ENCODE results near the gene SRGAP3. TPM values are rescaled to one million over a fixed set of nuclear protein-coding genes. Genes with fewer than 3 reads are reported as not detected.

SRGAP3 gene
- total and polyA plus RNA-seq, 7 donors: 0.69 to 7.7 (median 5.8) TPM

DNA sequence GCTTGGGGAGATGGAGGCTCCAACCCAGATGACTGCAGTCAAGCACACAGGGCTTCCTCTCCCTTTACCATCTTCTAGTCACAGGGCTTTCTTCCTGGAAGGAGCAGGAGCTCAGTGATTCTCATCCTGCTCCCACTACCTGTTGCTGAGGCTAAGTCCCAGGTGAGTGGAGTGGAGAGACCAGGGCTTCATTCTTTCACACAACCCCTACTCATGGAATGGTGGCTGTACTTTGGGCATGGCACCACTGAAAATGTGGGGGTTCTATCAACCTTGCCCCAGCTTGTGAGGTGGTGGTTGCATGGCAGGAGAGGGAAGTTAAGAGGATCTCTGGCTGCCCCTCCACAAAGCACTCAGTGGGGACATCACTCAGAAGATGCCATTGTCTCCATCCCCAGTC is 249.4 kb downstream of the SRGAP3 start:
- intact Hi-C loops (cut with DNase I): no loop called here
- peaks cover 0 to 17% (median 14%) of the 10 kb centered on the region in 4 donors for H3K4me1 ChIP-seq
- H3K27me3 ChIP-seq: no peaks in the 10 kb centered on the region

DNA sequence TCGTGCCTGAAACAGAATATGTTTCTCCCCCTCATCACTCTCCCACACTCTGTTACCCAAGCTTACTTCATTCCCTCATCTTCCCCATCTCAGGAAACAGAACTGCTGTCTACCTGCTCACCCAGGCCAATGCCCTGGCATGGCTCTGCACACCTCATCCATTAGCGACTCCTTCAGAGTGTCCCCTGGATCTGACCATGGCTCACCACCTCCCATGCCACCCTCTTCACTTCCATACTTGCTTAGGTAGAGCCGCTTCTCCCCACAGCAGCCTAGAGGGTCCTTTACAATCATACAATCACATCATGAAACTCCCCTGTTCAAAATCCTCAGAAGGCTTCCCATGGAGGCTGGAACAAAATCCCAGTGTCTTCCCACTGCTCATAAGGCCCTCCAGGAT is 252.3 kb downstream of the SRGAP3 start:
- intact Hi-C loops (cut with DNase I): no loop called here
- H3K9me3 ChIP-seq: no peaks in the 10 kb centered on the region
- no peaks in the 10 kb centered on the region for H3K36me3 ChIP-seq
- H3K27me3 ChIP-seq: no peaks in the 10 kb centered on the region
- peaks cover 0 to 17% (median 14%) of the 10 kb centered on the region in 4 donors for H3K4me1 ChIP-seq
- TF ChIP-seq EP300 (IDR thresholded peaks at IDR 0.05) (no peak), POLR2A (IDR thresholded peaks at IDR 0.05) (no peak), POLR2AphosphoS5 (IDR thresholded peaks at IDR 0.05) (no peak)
- TF ChIP-seq, protein P1, sequence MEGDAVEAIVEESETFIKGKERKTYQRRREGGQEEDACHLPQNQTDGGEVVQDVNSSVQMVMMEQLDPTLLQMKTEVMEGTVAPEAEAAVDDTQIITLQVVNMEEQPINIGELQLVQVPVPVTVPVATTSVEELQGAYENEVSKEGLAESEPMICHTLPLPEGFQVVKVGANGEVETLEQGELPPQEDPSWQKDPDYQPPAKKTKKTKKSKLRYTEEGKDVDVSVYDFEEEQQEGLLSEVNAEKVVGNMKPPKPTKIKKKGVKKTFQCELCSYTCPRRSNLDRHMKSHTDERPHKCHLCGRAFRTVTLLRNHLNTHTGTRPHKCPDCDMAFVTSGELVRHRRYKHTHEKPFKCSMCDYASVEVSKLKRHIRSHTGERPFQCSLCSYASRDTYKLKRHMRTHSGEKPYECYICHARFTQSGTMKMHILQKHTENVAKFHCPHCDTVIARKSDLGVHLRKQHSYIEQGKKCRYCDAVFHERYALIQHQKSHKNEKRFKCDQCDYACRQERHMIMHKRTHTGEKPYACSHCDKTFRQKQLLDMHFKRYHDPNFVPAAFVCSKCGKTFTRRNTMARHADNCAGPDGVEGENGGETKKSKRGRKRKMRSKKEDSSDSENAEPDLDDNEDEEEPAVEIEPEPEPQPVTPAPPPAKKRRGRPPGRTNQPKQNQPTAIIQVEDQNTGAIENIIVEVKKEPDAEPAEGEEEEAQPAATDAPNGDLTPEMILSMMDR (IDR thresholded peaks at IDR 0.05): no peak
- H3K27ac ChIP-seq: peak overlapping the region in 3 of 4 donors; percentile 16 to 53 (median 19)
- DNase-seq: no peak
- 83 to 86% methylated on average over 3 of the region's 3 CpGs for WGBS, 2 donors
- no peak overlapping the region for H3K4me3 ChIP-seq

More for the DNA sequence above, 249.4 kb downstream of the SRGAP3 start:
- DNase-seq: no peak
- Histone ChIP-seq H3K36me3 (no peaks in the 10 kb centered on the region), H3K4me3 (no peak overlapping the region), H3K27ac (no peak overlapping the region), H3K9me3 (no peaks in the 10 kb centered on the region)
- TF ChIP-seq, protein P1 (IDR thresholded peaks at IDR 0.05): no peak
- no peak for TF ChIP-seq EP300 (IDR thresholded peaks at IDR 0.05)
- TF ChIP-seq POLR2AphosphoS5 (IDR thresholded peaks at IDR 0.05): no peak
- TF ChIP-seq POLR2A (IDR thresholded peaks at IDR 0.05): no peak

DNA sequence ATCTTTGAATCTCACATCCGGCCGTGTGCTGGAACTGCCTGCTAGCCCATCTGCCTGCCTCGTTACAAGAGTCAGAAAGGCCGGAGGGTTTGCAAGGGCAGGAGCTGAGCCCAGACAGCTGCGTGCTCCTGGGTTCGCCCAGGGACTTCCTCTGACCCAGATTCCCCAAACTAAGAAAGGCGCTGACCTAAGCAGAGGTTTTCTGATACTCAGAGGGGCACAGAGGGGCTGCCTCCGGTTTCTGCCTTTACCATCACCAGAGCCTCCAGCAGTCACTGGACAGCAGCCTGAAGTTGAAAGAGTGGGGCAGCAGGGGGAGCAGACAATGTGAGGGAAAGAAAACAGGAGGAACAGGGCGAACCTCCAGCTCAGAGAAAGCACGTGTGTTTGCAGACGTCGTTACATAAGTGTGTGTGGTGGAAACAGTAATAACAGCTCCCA is 252.7 kb downstream of the SRGAP3 start:
- intact Hi-C loops (cut with DNase I): no loop called here
- Histone ChIP-seq H3K4me1 (peaks cover 0 to 17% (median 14%) of the 10 kb centered on the region in 4 donors), H3K9me3 (no peaks in the 10 kb centered on the region), H3K27ac (peak overlapping the region in 3 of 4 donors; percentile 19 to 53 (median 32)), H3K27me3 (no peaks in the 10 kb centered on the region), H3K4me3 (no peak overlapping the region), H3K36me3 (no peaks in the 10 kb centered on the region)
- whole genome bisulfite sequencing, 2 donors: 72 to 77% methylated on average over 12 of the region's 12 CpGs
- DNase-seq: peak; percentile 85
- no peak for TF ChIP-seq POLR2A (IDR thresholded peaks at IDR 0.05)
- TF ChIP-seq POLR2AphosphoS5 (IDR thresholded peaks at IDR 0.05): peak in 1 of 4 donors; percentile 34
- no peak for TF ChIP-seq EP300 (IDR thresholded peaks at IDR 0.05)
- TF ChIP-seq, protein P1 (IDR thresholded peaks at IDR 0.05): peak in 3 of 4 experiments; percentile 9 to 48 (median 34)

DNA sequence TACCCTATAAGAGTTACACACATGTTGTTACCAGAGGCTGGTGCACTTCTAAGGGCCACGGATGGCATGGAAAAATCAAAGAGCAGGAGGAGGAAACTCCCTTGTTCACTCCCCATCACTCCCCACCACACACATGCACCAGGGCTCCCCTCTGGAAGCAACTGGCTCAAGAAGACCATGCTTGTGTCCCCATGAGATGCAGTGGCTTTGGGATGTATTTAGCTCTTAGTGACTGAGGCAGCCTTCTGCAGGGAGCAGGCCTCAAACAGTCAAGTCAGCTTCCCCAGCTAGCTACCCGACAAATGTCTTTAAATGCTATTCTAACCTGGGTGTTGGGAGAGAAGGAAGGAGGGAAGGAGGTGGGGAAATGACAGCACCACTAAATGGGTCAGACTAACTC is 253.2 kb downstream of the SRGAP3 start:
- Histone ChIP-seq H3K36me3 (no peaks in the 10 kb centered on the region), H3K27me3 (no peaks in the 10 kb centered on the region), H3K4me1 (peaks cover 0 to 17% (median 14%) of the 10 kb centered on the region in 4 donors), H3K27ac (peak overlapping the region in 3 of 4 donors; percentile 19 to 53 (median 32)), H3K9me3 (no peaks in the 10 kb centered on the region), H3K4me3 (no peak overlapping the region)
- intact Hi-C loops (cut with DNase I): no loop called here
- WGBS, 2 donors: 84 to 88% methylated on average over 2 of the region's 2 CpGs
- TF ChIP-seq, protein P1 (IDR thresholded peaks at IDR 0.05): no peak
- TF ChIP-seq POLR2AphosphoS5 (IDR thresholded peaks at IDR 0.05): no peak
- no peak for TF ChIP-seq EP300 (IDR thresholded peaks at IDR 0.05)
- no peak for TF ChIP-seq POLR2A (IDR thresholded peaks at IDR 0.05)
- DNase-seq: no peak

DNA sequence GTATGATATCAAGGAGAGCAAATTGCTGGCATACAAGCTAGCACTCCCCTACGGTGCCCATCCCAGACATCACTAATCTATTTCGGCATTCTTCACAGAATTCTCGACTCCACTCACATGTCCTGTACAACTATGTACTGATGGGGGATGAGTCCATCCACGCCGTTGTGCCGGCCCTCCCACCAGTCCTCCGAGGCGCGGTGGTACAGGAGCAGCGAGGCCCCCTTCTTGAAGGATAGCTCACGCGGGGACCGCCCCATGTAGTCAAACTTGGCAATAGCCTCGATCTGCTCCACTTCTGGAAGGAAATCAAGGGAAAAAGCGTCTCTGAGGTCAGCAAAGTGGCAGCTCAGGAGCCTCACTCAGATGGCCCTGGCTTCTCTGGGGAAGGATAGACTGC is 255.2 kb downstream of the SRGAP3 start:
- H3K9me3 ChIP-seq: no peaks in the 10 kb centered on the region
- H3K36me3 ChIP-seq: no peaks in the 10 kb centered on the region
- 95 to 96% methylated on average over 15 of the region's 15 CpGs for WGBS, 2 donors
- intact Hi-C loops (cut with DNase I): no loop called here
- H3K27me3 ChIP-seq: no peaks in the 10 kb centered on the region
- TF ChIP-seq POLR2A (IDR thresholded peaks at IDR 0.05) (no peak), POLR2AphosphoS5 (IDR thresholded peaks at IDR 0.05) (no peak), EP300 (IDR thresholded peaks at IDR 0.05) (no peak)
- TF ChIP-seq, protein P1 (IDR thresholded peaks at IDR 0.05): no peak
- peaks cover 0 to 17% (median 14%) of the 10 kb centered on the region in 4 donors for H3K4me1 ChIP-seq
- no peak overlapping the region for H3K4me3 ChIP-seq
- no peak for DNase-seq
- H3K27ac ChIP-seq: no peak overlapping the region
